Measurements from ENCODE around the gene RASD1.

Gene RASD1

DNA sequence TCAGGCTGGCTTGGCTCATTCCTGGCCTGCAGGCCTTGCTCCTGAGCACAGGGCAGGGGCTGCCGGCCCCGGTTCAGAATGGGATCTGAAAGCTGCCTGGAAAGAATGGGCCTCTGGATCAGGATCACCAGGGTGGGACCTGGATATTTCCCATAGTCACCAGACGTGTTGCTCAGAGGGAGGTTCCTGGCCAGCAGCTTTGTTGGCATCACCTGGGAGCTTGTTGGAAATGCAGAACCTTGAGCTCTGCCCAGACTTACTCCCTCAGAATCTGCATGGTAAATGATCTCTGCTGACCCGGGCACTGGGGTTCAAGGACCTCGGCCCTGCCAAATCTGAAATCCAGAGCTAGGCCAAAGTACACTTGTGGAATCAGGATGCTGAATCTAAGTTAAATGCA, 48.9 kb downstream of the RASD1 start:
- TF ChIP-seq, protein P1, sequence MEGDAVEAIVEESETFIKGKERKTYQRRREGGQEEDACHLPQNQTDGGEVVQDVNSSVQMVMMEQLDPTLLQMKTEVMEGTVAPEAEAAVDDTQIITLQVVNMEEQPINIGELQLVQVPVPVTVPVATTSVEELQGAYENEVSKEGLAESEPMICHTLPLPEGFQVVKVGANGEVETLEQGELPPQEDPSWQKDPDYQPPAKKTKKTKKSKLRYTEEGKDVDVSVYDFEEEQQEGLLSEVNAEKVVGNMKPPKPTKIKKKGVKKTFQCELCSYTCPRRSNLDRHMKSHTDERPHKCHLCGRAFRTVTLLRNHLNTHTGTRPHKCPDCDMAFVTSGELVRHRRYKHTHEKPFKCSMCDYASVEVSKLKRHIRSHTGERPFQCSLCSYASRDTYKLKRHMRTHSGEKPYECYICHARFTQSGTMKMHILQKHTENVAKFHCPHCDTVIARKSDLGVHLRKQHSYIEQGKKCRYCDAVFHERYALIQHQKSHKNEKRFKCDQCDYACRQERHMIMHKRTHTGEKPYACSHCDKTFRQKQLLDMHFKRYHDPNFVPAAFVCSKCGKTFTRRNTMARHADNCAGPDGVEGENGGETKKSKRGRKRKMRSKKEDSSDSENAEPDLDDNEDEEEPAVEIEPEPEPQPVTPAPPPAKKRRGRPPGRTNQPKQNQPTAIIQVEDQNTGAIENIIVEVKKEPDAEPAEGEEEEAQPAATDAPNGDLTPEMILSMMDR (IDR thresholded peaks at IDR 0.05; ENCODE audit: insufficient read depth, low read length, missing control alignments) = no peak
- DNase-seq (ENCODE audit: low read depth, low spot score) = no peak
- ChIA-PET CTCF (interaction anchor here (2.1 kb wide), 1 partner anchor 10 kb away, joined by 8 read pairs; no protein-coding TSS in a partner anchor), POLR2A (no interaction called here)
- H3K4me3 ChIP-seq (ENCODE audit: low read depth, low read length) = no peak overlapping the region

DNA sequence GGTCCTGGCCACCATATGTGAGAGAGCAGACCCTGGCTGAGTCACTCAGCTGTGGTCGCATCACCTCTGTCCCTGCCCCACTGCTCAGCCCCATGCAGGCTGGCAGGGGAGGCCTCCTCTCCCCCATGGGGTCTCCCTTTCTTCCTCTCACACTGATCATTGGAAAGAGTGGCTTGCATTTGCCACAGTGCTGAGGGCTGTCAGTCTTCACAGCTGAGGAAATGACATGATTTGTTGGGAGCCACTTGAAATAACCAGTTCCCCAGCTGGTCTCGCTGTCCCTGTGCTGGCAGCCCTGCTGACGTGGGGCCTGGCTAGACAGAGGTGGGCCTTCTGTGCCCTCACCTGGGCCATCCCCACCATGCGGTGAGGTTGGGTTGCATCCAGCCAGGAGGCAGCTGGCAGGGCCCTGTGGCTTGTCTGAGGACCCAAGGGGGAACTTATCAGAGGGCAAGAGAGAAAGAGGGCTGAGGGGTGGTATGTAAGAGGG, 49.5 kb downstream of the RASD1 start:
- POLR2A ChIA-PET = interaction anchor here (1.3 kb wide), 1 partner anchor 11 kb away, joined by 3 read pairs; no protein-coding TSS in a partner anchor
- CTCF ChIA-PET = interaction anchor here (1.3 to 2.1 kb wide), 3 partner anchors 10 to 196 kb away, joined by 4 to 13 read pairs (median 8); no protein-coding TSS in a partner anchor

DNA sequence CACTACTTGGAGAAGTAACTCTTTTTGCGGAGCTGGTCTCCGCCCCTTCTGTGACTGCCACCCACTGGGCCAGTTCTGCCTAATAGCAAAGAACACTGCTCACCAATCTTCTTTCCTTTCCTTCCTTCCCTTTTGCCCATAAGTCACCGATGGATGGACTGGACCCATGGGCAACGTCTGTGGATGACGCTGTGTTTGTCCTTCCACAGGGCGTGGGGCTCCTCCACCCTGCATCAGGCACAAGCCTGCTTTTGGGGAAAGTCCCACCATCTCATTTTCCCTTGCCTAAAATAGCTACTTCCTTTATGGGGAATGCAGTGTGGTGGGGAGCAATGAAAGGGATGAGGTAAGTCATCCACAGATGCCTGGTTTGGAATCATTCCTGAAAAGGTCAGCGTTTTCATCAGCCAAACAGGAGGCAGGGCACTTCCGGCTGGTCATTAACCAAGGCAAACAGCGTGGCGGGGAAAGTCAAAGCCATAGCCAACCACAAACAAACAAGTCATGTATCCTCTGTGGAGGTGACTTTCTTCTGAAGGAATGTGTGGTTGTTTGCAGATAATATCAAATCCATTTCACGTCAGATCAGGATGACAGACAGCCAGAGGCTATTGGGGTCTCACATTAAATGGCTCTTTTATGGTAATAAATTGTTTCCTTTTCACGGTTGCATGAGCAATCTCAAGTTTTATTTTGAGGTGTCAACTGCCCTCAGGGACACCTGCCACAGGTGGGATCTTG, 50.1 kb downstream of the RASD1 start:
- ChIA-PET POLR2A (interaction anchor here (1.0 to 1.3 kb wide), 2 partner anchors 10 to 50 kb away, joined by 3 to 4 read pairs; partner anchors contain the start of gene RASD1), CTCF (interaction anchor here (0.8 to 2.1 kb wide), 7 partner anchors 9 to 234 kb away, joined by 3 to 13 read pairs (median 4); no protein-coding TSS in a partner anchor)
- TF ChIP-seq, protein P1 (IDR thresholded peaks at IDR 0.05; ENCODE audit: insufficient read depth, low read length, missing control alignments) = no peak
- H3K4me3 ChIP-seq (ENCODE audit: low read depth, low read length) = no peak overlapping the region
- DNase-seq (ENCODE audit: low read depth, low spot score) = peak; percentile 74

More for the DNA sequence above, 49.5 kb downstream of the RASD1 start:
- H3K4me3 ChIP-seq (ENCODE audit: low read depth, low read length) = no peak overlapping the region
- DNase-seq (ENCODE audit: low read depth, low spot score) = no peak
- TF ChIP-seq, protein P1 (IDR thresholded peaks at IDR 0.05; ENCODE audit: insufficient read depth, low read length, missing control alignments) = no peak

- POLR2A ChIA-PET = interaction anchor here (1.0 to 1.3 kb wide), 2 partner anchors 9 to 51 kb away, joined by 3 to 4 read pairs; partner anchors contain the start of gene RASD1
- CTCF ChIA-PET = interaction anchor here (0.8 to 2.1 kb wide), 7 partner anchors 8 to 235 kb away, joined by 3 to 13 read pairs (median 4); no protein-coding TSS in a partner anchor
- DNase-seq (ENCODE audit: low read depth, low spot score) = no peak
- H3K4me3 ChIP-seq (ENCODE audit: low read depth, low read length) = no peak overlapping the region
- TF ChIP-seq, protein P1 (IDR thresholded peaks at IDR 0.05; ENCODE audit: insufficient read depth, low read length, missing control alignments) = no peak
Measured at GRCh38 chr17:17445296-17445924, 50.8 kb downstream of the RASD1 start.
